Measurements from ENCODE around the gene CNR1. TPM values are rescaled to one million over a fixed set of nuclear protein-coding genes. Genes with fewer than 3 reads are reported as not detected.

Gene CNR1
- total and polyA plus RNA-seq, 2 experiments from 2014 or later, result 0.39 to 0.97 TPM

DNA sequence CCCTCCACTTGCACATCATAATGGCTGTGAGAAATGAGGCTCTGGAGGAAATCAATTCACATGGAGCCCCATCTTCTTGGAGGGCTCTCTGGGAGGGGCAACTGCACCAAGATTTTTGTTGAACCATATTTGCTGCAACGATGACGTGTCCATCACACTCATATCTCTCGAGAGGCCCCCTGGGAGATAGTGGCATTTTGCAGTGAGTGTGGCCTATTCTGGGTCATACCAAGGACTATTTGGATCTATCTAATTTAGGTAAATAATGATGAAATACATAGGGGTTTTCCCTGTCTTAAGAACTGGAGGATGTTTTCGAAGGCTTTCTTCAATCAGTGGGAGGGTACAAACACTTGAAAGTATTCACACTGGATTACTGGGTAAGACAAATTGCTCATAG lies 31.6 kb downstream of the CNR1 start:
- no peak overlapping the region for H3K4me3 ChIP-seq
- DNase-seq (ENCODE audit: low read depth in 1 of 2, low spot score in 1 of 2), result no peak
- no peaks in the 10 kb centered on the region for H3K9me3 ChIP-seq (ENCODE audit: low read depth)
- TF ChIP-seq CTCF (IDR thresholded peaks at IDR 0.05; ENCODE audit: low read depth, low read length), result no peak
- H3K4me1 ChIP-seq (ENCODE audit: low read depth), result no peaks in the 10 kb centered on the region
- H3K27ac ChIP-seq, result no peak overlapping the region
- no peaks in the 10 kb centered on the region for H3K36me3 ChIP-seq
- no peaks in the 10 kb centered on the region for H3K27me3 ChIP-seq

DNA sequence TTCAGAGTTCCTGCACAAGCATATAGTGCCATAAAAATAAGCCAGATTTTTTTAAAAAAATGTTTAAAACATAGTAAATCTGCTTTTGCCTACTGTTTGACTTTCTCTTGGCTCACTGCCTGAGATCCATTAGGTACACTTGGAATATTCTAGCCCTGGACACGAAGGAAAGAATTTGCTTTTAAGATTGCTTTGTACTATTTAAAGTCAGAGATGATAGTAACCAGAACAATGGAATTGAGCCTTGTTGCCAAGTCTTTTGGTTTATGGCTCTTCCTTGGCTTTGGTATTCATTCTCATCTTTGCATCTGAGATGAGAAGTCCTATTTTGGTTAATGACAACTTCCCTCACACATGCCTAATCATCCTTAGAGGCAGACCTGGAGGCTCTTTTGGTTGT lies 32.4 kb downstream of the CNR1 start:
- Histone ChIP-seq H3K27me3 (no peaks in the 10 kb centered on the region), H3K36me3 (no peaks in the 10 kb centered on the region), H3K4me3 (no peak overlapping the region), H3K9me3 (ENCODE audit: low read depth) (no peaks in the 10 kb centered on the region), H3K27ac (no peak overlapping the region), H3K4me1 (ENCODE audit: low read depth) (no peaks in the 10 kb centered on the region)
- TF ChIP-seq CTCF (IDR thresholded peaks at IDR 0.05; ENCODE audit: low read depth, low read length), result no peak
- DNase-seq (ENCODE audit: low read depth in 1 of 2, low spot score in 1 of 2), result no peak

- no peak for TF ChIP-seq CTCF (IDR thresholded peaks at IDR 0.05; ENCODE audit: low read depth, low read length)
- H3K27me3 ChIP-seq, result no peaks in the 10 kb centered on the region
Measured at GRCh38 chr6:88124925-88125557, 41.1 kb downstream of the CNR1 start.

GRCh38 chr6:88120635-88121034 lies 45.5 kb downstream of the CNR1 start:
- H3K27ac ChIP-seq, result no peak overlapping the region
- no peaks in the 10 kb centered on the region for H3K27me3 ChIP-seq
- H3K4me1 ChIP-seq (ENCODE audit: low read depth), result no peaks in the 10 kb centered on the region
- TF ChIP-seq CTCF (IDR thresholded peaks at IDR 0.05; ENCODE audit: low read depth, low read length), result no peak
- no peaks in the 10 kb centered on the region for H3K36me3 ChIP-seq
- H3K9me3 ChIP-seq (ENCODE audit: low read depth), result no peaks in the 10 kb centered on the region
- DNase-seq (ENCODE audit: low read depth in 1 of 2, low spot score in 1 of 2), result no peak
- no peak overlapping the region for H3K4me3 ChIP-seq

More at GRCh38 chr6:88124925-88125557, 41.1 kb downstream of the CNR1 start:
- H3K4me3 ChIP-seq, result no peak overlapping the region
- H3K4me1 ChIP-seq (ENCODE audit: low read depth), result no peaks in the 10 kb centered on the region
- H3K9me3 ChIP-seq (ENCODE audit: low read depth), result no peaks in the 10 kb centered on the region
- H3K27ac ChIP-seq, result no peak overlapping the region
- DNase-seq (ENCODE audit: low read depth in 1 of 2, low spot score in 1 of 2), result no peak
- no peaks in the 10 kb centered on the region for H3K36me3 ChIP-seq

DNA sequence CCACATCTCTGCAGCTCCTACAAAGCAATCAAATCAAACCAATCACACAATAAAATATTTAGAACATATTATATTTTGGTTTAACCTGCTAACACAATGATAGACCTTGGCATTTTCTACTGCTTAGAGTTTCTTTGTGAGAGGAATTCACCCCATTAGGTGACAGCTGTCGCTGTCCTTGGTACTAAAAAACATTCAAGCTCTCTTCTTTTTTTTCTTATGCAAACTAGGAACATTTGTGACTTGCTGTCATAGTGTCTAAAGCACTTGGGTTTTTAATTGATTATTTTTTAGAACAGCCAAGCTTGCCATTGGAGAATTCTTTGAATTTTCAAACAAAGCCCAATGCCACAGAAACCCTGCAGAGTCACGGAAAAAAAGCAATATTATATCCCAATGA lies 46.4 kb downstream of the CNR1 start:
- DNase-seq (ENCODE audit: low read depth in 1 of 2, low spot score in 1 of 2), result peak; percentile 2 to 66
- Histone ChIP-seq H3K27ac (no peak overlapping the region), H3K9me3 (ENCODE audit: low read depth) (no peaks in the 10 kb centered on the region), H3K36me3 (no peaks in the 10 kb centered on the region), H3K4me3 (no peak overlapping the region), H3K27me3 (no peaks in the 10 kb centered on the region), H3K4me1 (ENCODE audit: low read depth) (no peaks in the 10 kb centered on the region)
- no peak for TF ChIP-seq CTCF (IDR thresholded peaks at IDR 0.05; ENCODE audit: low read depth, low read length)

Measured in cardiac muscle cell (in vitro differentiated cells and primary cell).